ENCODE results near the gene BCL2.

DNA sequence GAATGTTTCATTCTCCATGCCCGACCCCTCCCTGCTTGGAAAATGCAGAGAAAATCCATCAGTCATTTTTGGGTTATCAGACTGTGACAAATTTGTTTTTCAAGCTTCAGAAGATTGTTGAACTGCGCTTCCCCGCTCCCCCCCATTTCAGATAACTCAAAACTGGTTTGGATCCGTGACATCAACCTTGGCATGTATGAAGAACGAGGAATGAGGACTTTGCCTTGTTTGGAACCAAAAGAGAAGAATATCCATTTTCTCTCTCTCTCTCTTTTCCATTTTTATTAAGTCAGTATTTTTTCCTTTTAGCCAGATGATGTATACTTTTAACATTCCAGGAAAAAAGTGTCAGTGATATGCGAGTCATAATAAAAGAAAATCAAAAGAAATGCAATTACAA, 171.6 kb downstream of the BCL2 start:
- TF ChIP-seq, protein P1, sequence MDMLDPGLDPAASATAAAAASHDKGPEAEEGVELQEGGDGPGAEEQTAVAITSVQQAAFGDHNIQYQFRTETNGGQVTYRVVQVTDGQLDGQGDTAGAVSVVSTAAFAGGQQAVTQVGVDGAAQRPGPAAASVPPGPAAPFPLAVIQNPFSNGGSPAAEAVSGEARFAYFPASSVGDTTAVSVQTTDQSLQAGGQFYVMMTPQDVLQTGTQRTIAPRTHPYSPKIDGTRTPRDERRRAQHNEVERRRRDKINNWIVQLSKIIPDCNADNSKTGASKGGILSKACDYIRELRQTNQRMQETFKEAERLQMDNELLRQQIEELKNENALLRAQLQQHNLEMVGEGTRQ (CRISPR knock-in tag; IDR thresholded peaks at IDR 0.05) = no peak
- TF ChIP-seq, protein P2, sequence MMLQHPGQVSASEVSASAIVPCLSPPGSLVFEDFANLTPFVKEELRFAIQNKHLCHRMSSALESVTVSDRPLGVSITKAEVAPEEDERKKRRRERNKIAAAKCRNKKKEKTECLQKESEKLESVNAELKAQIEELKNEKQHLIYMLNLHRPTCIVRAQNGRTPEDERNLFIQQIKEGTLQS (CRISPR knock-in tag; conservative IDR thresholded peaks at IDR 0.05) = no peak
- TF ChIP-seq, protein P3, sequence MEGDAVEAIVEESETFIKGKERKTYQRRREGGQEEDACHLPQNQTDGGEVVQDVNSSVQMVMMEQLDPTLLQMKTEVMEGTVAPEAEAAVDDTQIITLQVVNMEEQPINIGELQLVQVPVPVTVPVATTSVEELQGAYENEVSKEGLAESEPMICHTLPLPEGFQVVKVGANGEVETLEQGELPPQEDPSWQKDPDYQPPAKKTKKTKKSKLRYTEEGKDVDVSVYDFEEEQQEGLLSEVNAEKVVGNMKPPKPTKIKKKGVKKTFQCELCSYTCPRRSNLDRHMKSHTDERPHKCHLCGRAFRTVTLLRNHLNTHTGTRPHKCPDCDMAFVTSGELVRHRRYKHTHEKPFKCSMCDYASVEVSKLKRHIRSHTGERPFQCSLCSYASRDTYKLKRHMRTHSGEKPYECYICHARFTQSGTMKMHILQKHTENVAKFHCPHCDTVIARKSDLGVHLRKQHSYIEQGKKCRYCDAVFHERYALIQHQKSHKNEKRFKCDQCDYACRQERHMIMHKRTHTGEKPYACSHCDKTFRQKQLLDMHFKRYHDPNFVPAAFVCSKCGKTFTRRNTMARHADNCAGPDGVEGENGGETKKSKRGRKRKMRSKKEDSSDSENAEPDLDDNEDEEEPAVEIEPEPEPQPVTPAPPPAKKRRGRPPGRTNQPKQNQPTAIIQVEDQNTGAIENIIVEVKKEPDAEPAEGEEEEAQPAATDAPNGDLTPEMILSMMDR (IDR thresholded peaks at IDR 0.05) = no peak
- no peak for TF ChIP-seq NR2C2 (CRISPR knock-in tag; IDR thresholded peaks at IDR 0.05)
